GM13976 (cell line): Measurements from ENCODE around the gene INMT.

Experiments
- DNase-seq: peaks from one replicate; pipeline ENCODE4 v3.0.0; 2012; ENCODE audit warnings: low spot score
- in situ Hi-C: fragments of 300-500 bp; cut with MboI; formaldehyde crosslinking; loops from one replicate; pipeline ENCODE4 v1.12.0; 2022; ENCODE audit warnings: low sequenced_read_pairs, mixed read lengths, inconsistent platforms; ENCODE audit not compliant: unreplicated experiment
- TF ChIP-seq, protein P1 (sequence below): IDR thresholded peaks from 2 replicates; pipeline ENCODE4 v1.5.1; 2012; ENCODE audit warnings: borderline replicate concordance, mild to moderate bottlenecking; ENCODE audit not compliant: insufficient read depth; ENCODE audit errors: extremely low read depth, missing control alignments, control extremely low read depth

The INMT gene

DNA sequence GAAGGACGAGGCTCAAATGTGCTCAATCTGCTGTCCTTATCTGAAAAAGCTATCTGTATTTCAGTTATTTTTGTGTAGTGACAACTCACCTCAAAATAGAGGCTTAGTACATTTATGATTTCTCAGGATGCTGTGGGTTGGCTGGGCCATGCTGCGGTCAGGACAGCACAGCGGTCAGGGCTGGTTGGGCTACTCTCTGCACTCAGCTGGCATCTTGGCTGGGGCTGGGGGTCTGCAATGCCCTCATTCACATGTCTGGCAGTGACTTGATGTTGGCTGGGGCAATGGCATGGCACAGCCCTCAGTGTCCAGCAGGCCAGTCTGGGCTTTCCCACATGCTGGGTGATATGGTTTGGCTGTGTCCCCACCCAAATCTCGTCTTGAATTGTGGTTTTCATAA, 15.6 kb upstream of the INMT start:
- TF ChIP-seq, protein P1, sequence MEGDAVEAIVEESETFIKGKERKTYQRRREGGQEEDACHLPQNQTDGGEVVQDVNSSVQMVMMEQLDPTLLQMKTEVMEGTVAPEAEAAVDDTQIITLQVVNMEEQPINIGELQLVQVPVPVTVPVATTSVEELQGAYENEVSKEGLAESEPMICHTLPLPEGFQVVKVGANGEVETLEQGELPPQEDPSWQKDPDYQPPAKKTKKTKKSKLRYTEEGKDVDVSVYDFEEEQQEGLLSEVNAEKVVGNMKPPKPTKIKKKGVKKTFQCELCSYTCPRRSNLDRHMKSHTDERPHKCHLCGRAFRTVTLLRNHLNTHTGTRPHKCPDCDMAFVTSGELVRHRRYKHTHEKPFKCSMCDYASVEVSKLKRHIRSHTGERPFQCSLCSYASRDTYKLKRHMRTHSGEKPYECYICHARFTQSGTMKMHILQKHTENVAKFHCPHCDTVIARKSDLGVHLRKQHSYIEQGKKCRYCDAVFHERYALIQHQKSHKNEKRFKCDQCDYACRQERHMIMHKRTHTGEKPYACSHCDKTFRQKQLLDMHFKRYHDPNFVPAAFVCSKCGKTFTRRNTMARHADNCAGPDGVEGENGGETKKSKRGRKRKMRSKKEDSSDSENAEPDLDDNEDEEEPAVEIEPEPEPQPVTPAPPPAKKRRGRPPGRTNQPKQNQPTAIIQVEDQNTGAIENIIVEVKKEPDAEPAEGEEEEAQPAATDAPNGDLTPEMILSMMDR: no peak
- DNase-seq: no peak
- in situ Hi-C loops: no loop called here

- TF ChIP-seq, protein P1: no peak
- in situ Hi-C loops: no loop called here
- no peak for DNase-seq
Measured at GRCh38 chr7:30738026-30738915, 13.7 kb upstream of the INMT start.

DNA sequence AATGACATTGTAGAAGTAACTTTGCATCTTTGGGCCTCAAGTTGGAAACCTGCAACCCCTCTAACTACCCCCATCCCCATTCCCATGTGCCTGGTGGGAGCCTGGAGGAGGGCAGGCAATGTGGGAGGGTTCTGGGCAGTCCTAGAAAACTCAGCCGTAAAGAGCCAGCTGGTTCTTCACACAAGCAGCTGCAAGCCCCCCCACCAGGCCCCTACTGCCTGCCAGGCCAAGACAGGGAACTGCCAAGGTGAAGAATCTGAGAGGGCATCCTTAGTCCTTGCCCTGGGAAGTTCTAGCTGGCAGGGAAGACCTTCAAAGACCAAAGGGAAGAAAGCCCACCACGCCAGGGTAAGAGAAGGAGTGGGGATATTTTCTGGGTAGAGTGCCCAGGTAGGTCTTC, 12.2 kb upstream of the INMT start:
- no peak for DNase-seq
- TF ChIP-seq, protein P1: no peak
- in situ Hi-C loops: no loop called here

DNA sequence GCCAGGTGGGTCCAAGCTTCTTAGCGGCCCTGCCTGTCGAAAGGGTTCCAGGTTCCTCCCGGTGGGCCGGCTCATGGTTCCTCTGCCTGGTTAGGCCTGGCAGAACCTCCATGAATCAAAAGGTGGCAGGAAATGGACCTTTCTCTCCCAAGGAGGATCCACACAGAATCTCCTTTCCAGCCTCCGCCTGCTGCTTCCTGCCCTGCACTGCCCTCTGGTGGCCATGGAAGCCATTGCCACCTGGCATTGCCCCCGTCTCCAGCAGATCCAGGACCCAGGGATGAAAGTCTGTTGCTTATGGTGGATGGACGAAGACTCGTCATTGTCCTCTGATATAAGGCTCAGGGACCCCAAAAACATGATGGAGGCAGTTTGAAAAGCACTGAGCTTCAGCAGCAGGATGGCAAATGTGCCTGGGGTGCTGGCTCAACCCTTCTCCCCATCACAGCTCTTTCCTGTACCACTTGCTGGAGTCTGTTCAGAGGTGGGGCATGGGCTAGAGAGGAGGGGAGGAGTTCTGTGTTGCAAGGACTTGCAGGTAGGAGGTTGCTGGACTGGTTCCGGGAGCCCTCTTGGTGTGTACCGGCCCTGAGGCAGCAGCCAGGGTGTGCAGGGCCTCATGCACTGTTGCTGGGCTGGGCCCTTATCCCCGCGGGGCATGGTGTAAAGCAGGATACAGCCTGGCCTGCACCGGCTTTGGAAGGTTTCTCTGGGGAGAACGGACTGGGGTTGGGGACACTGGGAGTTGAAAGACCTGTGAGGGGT, 11.3 kb upstream of the INMT start:
- TF ChIP-seq, protein P1: peak; percentile 99
- in situ Hi-C loops: no loop called here
- peak; percentile 88 for DNase-seq

- in situ Hi-C loops: no loop called here
Measured at GRCh38 chr7:30741289-30741688, 10.6 kb upstream of the INMT start.

More at GRCh38 chr7:30741289-30741688, 10.6 kb upstream of the INMT start:
- TF ChIP-seq, protein P1: no peak
- no peak for DNase-seq
